ENCODE measurements around the gene PPP1R7. TPM values are rescaled to one million over a fixed set of nuclear protein-coding genes. Genes with fewer than 3 reads are reported as not detected.
A peak's percentile ranks its signal among the peaks of the same experiment; 100 is the strongest.
"Not testable (repeated sequence)": the region's sequence is repeated elsewhere in the genome, so short reads cannot be mapped to it uniquely, and the experiment has no call there.

PPP1R7 gene, protein sequence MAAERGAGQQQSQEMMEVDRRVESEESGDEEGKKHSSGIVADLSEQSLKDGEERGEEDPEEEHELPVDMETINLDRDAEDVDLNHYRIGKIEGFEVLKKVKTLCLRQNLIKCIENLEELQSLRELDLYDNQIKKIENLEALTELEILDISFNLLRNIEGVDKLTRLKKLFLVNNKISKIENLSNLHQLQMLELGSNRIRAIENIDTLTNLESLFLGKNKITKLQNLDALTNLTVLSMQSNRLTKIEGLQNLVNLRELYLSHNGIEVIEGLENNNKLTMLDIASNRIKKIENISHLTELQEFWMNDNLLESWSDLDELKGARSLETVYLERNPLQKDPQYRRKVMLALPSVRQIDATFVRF
- total RNA-seq: 10 to 100 TPM; 81.6 to 98.9 TPM

DNA sequence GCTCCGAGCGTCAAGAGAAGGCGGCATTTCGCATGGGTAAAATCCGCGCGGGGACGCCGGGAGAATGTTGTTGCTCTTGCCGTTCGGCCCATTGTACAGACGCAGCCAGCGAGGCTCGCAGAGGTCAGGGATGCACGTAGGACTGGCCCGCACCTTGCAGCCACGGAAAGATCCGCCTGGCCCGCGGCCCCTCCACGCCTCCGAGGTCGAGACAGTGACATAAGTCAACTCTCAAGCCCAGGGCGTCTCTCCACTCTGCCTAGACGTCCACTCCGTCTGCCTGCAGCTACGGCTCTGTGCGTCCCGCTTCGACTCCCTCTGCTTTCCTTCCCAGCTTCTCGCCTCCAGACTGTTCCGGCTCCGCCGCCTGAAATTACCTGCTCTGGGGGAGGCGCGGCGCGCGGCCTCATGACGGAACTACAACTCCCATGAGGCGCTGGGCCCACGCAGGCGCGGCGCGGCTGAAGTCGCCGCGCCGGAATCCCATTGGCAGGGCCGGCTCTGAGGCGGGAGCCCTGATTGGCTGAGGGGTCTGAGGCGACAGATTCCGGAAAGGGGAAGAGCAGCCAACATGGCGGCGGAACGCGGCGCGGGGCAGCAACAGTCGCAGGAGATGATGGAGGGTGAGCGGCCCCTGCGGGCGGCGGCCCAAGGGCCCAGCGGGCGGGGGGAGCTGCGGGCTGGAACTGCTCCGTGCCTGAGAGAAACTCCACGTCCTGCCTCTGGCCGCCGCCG is at the start of gene PPP1R7:
Gene PPP1R7, plus strand, starts transcription at position 543 of the 735 bp plus-strand sequence. Its CDS starts 29 bp downstream, at position 572.
- H3K27ac Mint-ChIP-seq: peak within 1 kb of the TSS; percentile 91 to 95
- DNase-seq (ENCODE audit: low spot score in 2 of 2) (peak; percentile 90 to 93), ATAC-seq (peak; percentile 75 to 76)
- peaks cover 14 to 28% of the 10 kb centered on the region in 2 donors for H3K36me3 Mint-ChIP-seq
- no peaks in the 10 kb centered on the region for H3K9me3 Mint-ChIP-seq

DNA sequence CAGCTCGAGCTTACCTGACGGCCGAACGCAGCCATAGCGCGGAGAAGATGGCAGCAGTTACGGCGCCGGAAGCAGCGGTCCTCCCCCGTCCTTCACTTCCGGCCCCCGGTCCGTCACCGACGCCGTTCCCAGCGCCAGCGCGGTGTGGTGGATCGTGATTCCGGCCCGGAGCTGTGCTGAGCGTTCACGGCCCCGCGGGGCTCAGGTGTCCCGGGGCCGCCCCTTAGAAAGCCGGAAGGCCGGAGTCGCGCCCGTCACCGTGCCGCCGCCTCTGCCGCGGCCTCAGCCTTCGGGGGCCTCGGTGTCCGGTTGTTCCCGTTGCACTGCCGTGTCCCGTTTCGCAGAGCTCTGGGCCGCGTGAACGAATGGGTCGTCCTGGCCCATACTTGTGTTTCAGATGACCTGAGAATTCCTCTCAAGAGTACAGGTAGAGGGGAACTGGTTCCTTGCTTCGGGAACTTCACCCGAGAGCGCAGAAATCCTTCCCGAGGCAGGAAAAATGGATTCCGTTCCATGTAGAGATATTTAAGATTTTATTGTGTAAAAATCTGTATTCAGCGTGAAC is 47.9 kb upstream of the PPP1R7 start, which contains the start of gene MTERF4:
Gene MTERF4, minus strand, starts transcription at position 49 of the 565 bp plus-strand sequence. Its CDS starts 14 bp downstream, at position 35.
- Mint-ChIP-seq H3K36me3 (peaks cover 18 to 19% of the 10 kb centered on the region in 2 donors), H3K9me3 (no peaks in the 10 kb centered on the region), H3K27ac (peak within 1 kb of the TSS; percentile 98)
- DNase-seq (ENCODE audit: low spot score in 2 of 2): peak; percentile 87 to 90
- peak; percentile 97 to 99 for ATAC-seq

DNA sequence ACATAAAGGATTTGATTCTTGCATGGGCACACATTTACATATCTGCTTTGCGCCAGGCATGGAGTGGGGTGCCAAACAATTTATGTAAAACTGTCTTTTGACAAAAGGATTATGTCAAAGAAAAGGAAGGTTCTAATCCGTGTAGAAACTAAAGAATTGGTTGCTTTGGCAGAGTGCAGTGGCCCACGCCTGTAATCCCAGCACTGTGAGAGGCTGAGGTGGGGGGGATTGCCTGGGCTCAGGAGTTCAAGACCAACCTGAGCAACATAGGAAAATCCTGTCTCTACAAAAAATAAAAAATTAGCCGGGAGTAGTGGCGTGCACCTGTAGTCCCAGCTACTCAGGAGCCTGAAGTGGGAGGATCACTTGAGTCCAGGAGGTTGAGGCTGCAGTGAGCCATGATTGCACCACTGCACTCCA is 47.1 kb upstream of the PPP1R7 start:
- no peak for ATAC-seq
- Mint-ChIP-seq H3K36me3 (peaks cover 12 to 18% of the 10 kb centered on the region in 2 donors), H3K27ac (peak overlapping the region; percentile 98), H3K9me3 (no peaks in the 10 kb centered on the region)
- DNase-seq (ENCODE audit: low spot score in 2 of 2): no peak

DNA sequence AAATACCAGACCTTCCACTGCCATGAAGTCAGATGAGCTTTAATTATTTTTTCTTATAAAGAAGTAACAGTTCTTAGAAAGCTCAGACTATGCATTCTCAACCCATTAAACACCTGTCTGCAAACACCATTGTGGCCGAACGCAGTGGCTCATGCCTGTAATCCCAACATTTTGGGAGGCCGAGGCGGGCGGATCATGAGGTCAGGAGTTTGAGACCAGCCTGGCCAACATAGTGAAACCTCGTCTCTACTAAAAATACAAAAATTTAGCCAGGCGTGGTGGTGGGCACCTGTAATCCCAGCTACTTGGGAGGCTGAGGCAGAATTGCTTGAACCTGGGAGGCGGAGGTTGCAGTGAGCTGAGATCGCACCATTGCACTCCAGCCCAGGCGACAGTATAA is 45.7 kb upstream of the PPP1R7 start:
- not testable (repeated sequence) for ATAC-seq, H3K9me3 Mint-ChIP-seq
- peaks cover 15 to 23% of the 10 kb centered on the region in 2 donors for H3K36me3 Mint-ChIP-seq

DNA sequence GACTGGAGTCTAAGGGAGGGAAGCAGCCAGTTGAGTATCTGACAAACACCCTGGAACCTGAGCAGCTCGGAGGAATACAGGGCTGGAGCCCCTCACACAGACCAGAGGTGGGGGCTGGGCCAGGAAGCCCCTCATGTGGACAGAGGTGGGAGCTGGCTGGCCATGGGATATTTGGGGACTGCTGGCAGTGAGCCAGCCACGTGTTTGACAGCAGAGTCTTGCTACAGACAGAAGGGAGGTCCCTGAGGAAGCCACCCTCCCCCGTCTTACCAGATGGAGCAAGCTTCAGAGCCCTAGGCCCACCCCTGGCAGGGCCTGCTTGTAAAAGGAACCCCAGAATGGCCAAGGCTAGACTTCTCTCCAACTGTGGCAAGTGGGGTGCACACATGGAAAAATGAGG is 44.6 kb upstream of the PPP1R7 start:
- ATAC-seq (no peak), DNase-seq (ENCODE audit: low spot score in 2 of 2) (no peak)
- Mint-ChIP-seq H3K36me3 (peaks cover 20 to 29% of the 10 kb centered on the region in 2 donors), H3K27ac (peak overlapping the region in 1 of 2 donors; percentile 35), H3K9me3 (no peaks in the 10 kb centered on the region)

More for the DNA sequence above, 45.7 kb upstream of the PPP1R7 start:
- not testable (repeated sequence) for DNase-seq (ENCODE audit: low spot score in 2 of 2); H3K27ac Mint-ChIP-seq

DNA sequence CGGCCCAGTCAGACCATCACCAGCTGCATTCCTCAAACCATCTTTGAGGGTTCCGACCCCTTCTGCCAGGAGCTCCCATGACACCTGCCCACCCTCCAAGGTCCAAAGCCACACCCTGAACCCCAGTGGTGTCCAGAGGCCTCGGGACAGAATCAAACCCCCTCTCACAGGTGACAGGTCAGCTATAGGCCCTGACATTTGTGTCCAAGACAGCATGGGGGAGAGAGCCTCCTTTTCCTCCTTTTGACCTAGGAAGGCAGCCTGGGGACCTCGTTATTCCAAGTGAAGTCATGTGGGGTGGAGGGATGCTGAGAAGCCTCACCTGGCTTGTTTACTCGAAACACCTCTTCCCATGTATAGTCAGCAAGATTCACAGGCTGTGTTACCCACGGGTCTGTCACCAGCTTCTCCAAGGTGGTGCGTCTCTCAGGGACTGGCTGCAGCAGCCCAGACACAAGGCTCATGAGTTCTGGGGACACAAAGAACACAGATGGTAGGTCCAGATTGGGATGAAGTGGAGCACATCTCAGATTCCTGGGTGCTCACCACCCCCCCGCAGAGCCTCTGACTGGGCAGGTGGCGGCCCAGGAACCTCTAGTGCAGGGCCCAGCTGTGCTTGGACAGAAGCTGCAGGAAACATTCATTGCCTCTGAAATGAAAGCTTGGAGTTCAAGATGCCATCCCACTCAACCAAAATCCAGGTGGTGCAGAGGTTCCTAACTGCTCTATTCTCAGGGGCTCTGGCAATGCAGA is 43.1 kb upstream of the PPP1R7 start:
- DNase-seq (ENCODE audit: low spot score in 2 of 2) (peak in 1 of 2 donors; percentile 14), ATAC-seq (no peak)
- Mint-ChIP-seq H3K36me3 (peaks cover 26 to 35% of the 10 kb centered on the region in 2 donors), H3K27ac (peak overlapping the region; percentile 90 to 97), H3K9me3 (no peaks in the 10 kb centered on the region)

DNA sequence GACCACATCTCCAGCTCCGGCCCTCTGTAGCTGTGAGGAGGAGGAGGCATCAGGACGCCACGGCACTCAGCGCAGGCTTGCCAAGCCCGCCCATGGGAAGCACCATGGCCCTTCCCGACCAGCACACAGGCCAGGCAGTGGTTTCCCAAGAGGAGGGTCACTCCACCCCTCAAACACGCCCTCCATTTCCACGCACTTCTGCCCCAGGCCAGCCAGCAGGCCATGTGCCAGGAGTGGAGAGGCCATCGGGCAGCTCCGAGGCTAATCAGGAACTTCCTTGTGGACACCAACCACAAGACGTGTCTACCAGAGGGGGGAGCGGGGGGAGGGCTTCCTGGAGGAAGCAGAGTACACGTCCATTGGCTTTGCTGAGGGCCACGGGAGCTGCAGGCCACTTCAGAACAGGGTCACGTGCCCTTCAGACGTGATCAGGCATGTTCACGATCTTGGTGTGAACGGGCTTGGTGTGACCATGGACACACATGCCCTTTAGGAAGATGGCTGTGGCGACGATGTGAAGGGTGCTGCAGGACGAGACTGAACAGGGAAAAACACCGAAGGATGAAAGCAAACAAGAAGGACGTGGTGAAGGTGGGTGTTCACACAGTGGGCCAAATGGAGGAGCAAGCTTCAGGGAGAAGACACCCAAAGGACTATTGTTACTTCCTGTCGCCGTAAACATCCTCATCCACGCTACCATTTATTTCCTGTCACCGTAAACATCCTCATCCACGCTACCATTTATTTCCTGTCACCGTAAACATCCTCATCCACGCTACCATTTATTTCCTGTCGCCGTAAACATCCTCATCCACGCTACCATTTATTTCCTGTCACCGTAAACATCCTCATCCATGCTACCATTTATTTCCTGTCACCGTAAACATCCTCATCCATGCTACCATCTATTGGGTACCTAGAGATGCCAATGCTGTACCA is 41.7 kb upstream of the PPP1R7 start:
- Mint-ChIP-seq H3K36me3 (peaks cover 30 to 31% of the 10 kb centered on the region in 2 donors), H3K27ac (peak overlapping the region; percentile 90 to 97), H3K9me3 (no peaks in the 10 kb centered on the region)
- DNase-seq (ENCODE audit: low spot score in 2 of 2) (no peak), ATAC-seq (no peak)

DNA sequence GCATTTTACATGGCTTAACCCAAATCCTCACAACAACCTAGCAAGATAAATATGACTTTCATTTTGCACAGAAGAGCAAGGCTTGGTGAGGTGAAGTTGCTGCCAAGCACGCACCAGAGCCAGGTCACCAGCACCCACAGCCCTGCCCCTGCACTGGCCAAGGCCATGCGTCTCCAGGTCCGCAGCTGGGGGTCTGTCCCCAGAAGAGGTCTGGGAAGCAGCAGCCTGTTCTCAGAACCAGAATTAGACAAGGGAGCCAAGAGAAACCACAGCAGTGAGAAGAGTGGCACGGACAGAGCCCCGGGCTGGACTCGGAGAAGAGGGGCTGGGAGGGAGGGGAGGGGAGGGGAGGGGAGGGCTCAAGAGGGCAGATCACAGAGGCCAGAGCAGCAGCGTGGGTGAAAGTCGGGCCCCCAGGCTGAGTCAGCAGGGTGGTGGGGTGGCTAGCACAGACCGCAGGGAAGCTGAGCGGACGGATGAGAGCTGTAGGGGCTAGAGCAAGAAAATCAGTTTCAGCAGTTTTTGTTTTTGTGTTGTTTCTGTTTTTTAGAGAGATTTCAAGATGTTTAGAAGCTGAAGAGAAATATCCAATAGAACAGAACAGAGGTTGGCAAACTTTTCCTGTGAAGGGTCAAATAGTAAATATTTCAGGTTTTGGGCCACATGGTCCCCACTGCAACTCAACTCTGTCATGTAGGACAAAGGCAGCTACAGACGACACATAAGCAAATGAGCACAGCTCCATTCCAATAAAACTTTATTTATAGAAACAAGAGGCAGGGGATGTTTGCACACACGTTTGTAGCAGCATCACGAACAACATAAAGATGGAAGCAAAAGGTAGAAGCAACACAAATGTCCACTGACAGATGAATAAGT is 40.8 kb upstream of the PPP1R7 start:
- Mint-ChIP-seq H3K9me3 (no peaks in the 10 kb centered on the region), H3K36me3 (peaks cover 30 to 32% of the 10 kb centered on the region in 2 donors), H3K27ac (peak overlapping the region; percentile 90 to 97)
- DNase-seq (ENCODE audit: low spot score in 2 of 2) (no peak), ATAC-seq (peak in 1 of 2 donors; percentile 19)

DNA sequence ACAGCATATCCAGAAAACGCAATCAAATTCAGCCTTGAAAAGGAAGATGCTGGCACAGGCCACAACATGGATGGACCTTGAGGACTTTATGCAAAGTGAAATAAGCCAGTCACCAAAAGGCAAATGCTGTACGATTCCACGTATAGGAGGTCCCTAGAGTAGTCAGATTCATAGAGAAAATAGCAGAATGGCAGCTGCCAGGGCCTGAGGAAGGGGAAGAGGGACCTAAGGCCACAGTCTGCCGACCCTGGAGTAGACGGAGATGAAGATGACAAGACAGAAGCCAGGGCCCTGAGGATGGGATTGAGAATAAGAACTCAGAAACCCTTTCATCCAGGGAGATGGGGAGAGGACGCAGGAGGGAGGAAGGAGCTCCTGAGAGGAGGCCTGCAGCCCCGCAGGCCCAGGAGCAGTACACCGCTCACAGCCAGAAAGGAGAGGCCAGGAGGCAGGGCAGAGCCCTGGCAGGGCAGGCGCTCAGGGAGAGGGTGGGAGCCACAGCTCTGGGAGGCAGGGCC is 40.1 kb upstream of the PPP1R7 start:
- Mint-ChIP-seq H3K9me3 (no peaks in the 10 kb centered on the region), H3K27ac (peak overlapping the region; percentile 89 to 90), H3K36me3 (peaks cover 37 to 39% of the 10 kb centered on the region in 2 donors)
- DNase-seq (ENCODE audit: low spot score in 2 of 2): no peak
- peak in 1 of 2 donors; percentile 33 for ATAC-seq

DNA sequence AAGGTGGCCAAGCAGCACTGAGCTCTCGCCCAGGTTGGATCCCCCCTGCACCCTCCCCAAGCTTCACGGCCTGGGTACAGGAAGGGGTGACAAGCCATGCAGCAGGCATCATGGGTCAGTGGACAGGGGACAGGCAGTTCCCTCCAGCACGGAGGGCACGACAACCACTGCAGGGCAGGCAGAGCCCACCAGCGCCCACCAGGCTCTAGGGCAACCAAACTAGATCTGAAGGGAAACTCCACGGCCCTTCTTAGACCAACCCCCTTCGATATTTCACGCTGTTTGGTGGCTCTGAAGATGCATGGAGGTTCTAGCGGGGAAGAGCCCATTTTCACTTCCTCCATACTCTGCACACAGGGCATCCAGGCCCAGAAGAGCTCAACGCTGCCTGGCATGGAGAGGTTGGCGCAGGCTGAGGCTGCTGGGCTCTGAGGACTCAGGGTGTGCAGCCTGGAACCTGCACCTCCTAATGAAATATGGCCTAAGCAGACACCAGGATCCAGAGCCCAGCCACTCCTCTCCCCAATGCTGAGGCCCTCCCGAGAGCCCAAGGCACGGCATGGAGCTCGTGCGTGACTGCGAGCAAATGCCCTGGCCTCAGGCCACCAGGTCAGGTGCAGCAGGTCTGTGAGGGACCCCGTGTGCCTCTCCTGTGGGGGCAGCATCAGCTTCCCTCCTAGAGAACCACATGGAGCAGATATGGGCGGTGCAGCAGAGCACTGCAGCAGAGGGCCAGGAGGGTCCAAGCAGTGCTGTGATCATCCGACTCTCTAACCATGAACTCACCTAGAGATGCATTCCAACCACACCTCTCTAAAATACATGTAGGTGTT is 39.4 kb upstream of the PPP1R7 start:
- peak overlapping the region; percentile 90 to 94 for H3K27ac Mint-ChIP-seq
- DNase-seq (ENCODE audit: low spot score in 2 of 2) (peak in 1 of 2 donors; percentile 35), ATAC-seq (peak; percentile 21 to 38)
- peaks cover 40 to 42% of the 10 kb centered on the region in 2 donors for H3K36me3 Mint-ChIP-seq
- H3K9me3 Mint-ChIP-seq: no peaks in the 10 kb centered on the region

DNA sequence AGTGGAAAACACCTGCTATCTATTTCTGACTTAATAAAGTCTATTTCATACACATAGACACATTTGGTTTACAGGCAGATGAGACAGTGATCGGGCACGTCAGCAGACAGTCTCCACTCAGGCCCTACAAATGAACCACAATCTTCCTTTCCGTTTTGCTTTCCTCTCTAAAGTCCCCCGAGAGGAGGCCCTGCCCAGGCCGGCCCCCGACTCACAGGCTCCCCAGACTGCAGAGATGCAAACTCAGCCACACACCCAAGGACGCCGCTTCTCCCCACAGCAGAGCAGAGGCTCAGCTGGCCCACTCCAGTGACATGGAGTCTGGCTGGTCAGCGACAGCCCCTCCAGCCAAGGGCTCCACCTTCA is 38.8 kb upstream of the PPP1R7 start:
- peaks cover 41 to 43% of the 10 kb centered on the region in 2 donors for H3K36me3 Mint-ChIP-seq
- ATAC-seq (peak; percentile 17 to 29), DNase-seq (ENCODE audit: low spot score in 2 of 2) (peak in 1 of 2 donors; percentile 47)
- H3K27ac Mint-ChIP-seq: peak overlapping the region; percentile 90 to 94
- H3K9me3 Mint-ChIP-seq: no peaks in the 10 kb centered on the region

DNA sequence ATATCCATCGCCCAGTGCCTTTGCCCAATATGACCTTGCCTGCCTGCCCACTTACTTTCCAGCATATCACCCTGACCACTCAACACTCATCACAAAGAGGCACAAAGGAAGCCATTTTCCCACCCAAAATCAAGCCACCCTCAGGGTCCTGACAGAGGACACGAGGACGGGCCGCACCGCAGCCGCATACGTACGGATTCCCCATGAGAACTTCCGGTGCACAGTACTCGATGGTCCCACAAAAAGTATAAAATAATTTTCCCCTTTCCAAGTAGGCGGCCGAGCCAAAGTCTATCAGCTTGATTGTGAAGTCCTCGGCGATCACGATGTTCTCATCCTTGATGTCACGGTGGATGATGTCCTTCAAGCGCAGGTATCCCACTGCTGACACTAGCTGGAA is 38.2 kb upstream of the PPP1R7 start:
- Mint-ChIP-seq H3K27ac (peak overlapping the region; percentile 90 to 94), H3K36me3 (peaks cover 44 to 49% of the 10 kb centered on the region in 2 donors), H3K9me3 (no peaks in the 10 kb centered on the region)
- ATAC-seq: no peak
- DNase-seq (ENCODE audit: low spot score in 2 of 2): no peak

DNA sequence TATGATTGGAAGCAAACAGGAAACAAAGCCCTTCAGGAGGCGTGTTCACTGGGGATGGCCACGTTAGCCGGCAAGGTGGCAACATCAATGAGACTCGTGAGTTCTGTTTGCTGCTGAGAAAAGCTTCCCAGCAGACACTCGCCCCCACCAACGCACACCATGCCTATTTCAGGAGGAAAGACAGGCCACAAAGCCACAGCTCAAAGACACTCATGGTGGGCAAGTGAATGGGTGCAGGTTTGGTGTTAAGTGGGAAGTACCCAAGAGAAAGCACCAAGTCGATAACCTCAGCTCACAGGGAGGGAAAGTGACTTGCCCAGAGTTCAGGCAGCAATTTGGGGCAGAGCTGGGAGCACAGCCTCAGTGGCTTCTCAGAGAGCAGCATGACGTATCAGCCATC is 37.7 kb upstream of the PPP1R7 start:
- no peak for DNase-seq (ENCODE audit: low spot score in 2 of 2)

More for the DNA sequence above, 37.7 kb upstream of the PPP1R7 start:
- peak; percentile 63 to 70 for ATAC-seq
- Mint-ChIP-seq H3K27ac (peak overlapping the region; percentile 85 to 90), H3K36me3 (peaks cover 44 to 50% of the 10 kb centered on the region in 2 donors), H3K9me3 (no peaks in the 10 kb centered on the region)
